GM18505 (cell line): Measurements from ENCODE around the gene ADD1.

Experiments
- ATAC-seq: cut with Tn5 transposase; IDR thresholded peaks from one replicate; pipeline ENCODE4 v1.9.1; 2021; ENCODE audit not compliant: unreplicated experiment
- POLR2A ChIP-seq: IDR thresholded peaks from 4 replicates; pipeline ENCODE4 v1.6.1; 2011; ENCODE audit warnings: borderline replicate concordance; ENCODE audit not compliant: insufficient read depth, insufficient read length; ENCODE audit errors: extremely low read depth

ADD1 gene

DNA sequence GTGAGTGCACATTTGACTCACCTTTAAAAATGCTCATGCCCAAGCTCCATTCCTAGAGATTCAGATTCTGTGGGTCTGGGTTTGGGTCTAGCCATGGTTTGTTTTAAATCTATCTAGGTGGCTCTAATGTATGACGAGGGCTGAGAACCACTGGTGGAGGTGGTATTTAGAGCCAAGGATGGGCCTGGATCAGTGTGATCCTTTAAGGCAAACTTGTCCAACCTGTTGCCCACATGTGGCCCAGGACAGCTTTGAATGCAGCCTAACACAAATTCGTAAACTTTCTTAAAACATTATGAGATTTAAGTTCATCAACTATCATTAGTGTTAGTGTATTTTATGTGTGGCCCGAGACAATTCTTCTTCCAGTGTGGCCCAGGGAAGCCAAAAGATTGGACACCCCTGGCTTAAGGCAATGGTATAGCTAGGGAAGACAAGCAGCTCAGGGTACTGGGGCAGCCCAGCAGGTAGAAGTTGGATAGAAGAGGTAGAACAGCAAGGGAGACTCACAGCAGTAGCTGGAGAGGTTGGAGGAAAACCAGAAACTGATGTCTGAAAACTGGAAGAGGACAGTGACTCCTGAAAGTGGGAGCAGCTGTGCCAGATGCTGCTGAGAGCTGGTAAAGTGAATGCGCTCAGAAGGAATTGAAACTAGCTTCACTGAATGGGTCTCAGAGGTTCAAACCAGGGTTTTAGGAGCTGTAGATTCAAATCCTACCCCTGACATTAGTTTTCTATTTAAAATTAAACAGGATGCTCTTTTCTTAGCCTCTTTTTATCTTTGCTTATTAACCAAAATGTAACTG lies 18.2 kb downstream of the ADD1 start:
- ATAC-seq = no peak
- TF ChIP-seq POLR2A = no peak

DNA sequence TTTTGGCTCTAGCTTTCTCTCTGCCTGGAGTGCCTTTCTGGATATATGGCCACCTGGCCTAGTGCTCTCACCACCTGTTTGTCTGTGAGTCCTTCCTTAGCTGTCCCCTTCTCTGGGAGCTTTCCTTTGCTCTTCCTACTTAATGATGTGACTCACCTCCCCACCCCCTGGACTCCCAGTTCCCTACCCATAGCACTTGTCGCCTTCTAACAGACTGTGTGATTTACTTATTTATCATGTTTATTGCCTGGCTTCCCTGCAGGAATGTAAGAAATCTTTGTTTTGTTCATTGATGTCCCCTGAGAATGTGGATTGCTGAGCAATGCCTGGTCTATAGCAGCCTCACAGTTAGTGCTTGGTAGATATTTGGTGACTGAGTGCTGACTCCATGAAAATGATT lies 18.9 kb downstream of the ADD1 start:
- TF ChIP-seq POLR2A = no peak
- ATAC-seq = no peak

DNA sequence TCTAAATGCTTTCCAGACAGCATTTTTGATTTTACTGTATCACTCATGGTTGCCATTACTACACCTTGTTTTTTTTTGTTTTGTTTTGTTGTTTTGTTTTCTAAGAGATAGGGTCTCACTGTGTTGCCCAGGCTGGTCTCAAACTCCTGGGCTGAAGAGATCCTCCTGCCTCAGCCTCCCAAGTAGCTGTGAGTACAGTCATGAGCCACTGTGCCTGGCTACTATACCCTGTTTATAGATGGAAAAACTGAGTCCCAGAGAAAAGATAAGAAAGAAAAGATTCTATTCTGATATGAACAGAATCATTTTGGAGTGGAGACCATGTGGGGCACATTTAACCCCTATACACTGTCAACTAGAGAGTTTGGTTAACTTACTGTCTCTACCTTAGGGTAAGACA lies 20.0 kb downstream of the ADD1 start:
- ATAC-seq = no peak
- TF ChIP-seq POLR2A = no peak

DNA sequence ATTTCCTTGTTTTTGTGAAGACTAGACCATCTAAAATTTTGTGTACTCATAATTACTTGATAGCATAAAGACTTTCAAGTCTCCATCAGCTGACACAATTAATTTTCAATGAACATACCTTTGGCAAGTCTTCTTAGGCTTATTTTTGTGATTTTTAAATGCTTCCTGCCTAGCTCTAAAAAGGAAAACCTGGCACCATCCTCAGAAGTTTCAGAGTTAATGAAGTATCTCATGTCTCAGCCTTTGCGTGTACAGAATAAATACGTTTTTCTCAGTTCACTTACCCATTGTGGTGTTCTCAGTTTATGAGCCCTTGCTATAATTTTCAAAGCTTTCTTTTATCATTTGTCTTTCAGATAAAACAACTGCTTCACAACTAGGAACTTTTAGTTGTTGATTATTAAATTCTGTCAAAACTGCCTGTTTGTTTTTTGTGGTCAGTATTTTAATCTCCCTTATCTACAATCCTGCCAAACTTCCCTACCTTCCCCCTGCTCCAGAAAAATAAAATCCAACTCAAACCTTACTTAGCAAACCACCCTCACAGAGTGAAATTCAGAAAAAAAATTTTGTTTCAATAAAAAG lies 21.6 kb downstream of the ADD1 start:
- TF ChIP-seq POLR2A = no peak

DNA sequence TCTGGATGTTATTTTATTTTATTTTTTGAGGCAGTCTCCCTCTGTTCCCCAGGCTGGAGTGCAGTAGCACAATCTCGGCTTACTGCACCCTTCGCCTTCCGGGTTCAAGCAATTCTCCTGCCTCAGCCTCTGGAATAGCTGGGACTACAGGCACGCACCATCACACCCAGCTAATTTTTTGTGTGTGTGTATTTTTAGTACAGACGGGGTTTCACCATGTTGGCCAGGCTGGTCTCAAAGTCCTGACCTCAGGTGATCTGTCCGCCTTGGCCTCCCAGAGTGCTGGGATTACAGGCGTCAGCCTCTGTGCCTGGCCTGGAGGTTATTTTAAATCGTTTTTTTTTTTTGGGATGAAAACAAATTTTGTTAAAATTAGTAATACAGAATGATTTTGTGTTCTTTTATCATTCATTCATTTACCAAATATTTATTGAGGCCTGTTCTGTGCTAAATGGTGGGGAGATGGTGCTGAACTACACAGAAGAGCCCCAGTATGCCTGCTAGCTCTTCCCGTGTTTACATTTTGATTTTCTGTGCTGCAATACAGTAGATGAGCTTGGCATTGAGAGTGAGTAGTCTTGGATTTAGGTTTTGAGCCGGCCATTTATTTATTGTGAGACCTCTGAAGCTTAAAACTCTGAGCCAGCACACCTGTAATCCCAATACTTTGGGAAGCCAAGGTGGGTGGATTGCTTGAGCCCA lies 22.7 kb downstream of the ADD1 start:
- no peak for TF ChIP-seq POLR2A
- no peak for ATAC-seq

More for the DNA sequence above, 21.6 kb downstream of the ADD1 start:
- ATAC-seq = no peak

DNA sequence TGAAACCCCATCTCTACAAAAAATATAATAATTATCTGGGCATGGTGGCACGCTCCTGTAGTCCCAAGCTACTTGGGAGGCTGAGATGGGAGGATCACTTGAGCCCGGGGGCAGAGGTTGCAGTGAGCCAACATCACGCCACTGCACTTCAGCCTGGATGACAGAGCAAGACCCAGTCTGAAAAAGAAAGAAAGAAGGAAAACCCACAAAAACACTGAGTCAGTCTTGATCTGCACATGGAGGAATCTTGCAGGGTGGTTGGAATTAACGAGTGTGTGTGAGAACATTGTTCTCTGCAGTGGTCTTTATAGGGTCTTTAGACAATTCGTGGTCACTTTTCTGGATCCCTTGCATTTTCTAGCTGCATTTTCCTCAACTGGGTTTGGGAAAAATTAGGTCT lies 23.2 kb downstream of the ADD1 start:
- ATAC-seq = no peak
- TF ChIP-seq POLR2A = no peak

GRCh38 chr4:2867758-2868491 lies 24.3 kb downstream of the ADD1 start:
- no peak for ATAC-seq
- TF ChIP-seq POLR2A = no peak

- TF ChIP-seq POLR2A = no peak
- ATAC-seq = no peak
These were observed 25.3 kb downstream of the ADD1 start for GRCh38 chr4:2868877-2869487.

DNA sequence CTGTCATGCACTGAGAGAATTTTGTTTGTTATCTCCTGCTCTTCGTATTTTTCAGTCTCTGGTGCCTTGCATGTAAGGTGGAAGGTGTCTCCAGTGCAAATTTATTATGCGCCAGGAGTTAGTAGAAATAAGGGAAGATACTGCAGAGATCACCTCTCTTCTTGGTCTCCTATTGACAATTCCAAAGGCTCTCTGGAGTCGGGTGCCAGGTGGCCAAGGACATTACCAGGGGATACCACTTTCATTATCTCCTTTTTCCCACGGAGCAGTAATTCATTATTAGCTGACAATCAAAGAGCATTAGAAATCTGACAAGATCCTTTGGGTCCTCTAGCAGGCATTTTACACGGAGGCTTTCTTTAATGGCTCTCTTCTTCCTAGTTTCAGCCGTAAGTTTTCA lies 26.0 kb downstream of the ADD1 start:
- no peak for TF ChIP-seq POLR2A
- ATAC-seq = no peak

DNA sequence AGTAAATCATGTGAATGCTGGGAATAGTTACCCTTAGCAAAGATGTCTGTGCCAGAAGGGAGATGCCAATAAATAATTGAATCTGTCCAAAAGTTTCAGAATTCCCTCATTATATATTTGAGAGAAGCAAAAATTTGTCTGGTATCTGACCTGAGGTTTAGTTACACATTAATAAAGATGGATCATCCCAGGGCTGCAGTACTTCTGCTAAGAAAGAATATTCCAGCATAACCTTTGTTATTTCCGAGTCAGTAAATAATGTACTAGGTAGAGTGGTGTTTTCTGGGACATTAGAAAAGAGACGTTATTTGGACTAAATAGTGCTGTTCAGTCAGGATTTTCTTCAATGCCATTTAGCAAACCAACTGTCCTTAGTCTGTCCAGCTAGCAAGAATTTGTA lies 26.4 kb downstream of the ADD1 start:
- no peak for TF ChIP-seq POLR2A
- ATAC-seq = no peak

DNA sequence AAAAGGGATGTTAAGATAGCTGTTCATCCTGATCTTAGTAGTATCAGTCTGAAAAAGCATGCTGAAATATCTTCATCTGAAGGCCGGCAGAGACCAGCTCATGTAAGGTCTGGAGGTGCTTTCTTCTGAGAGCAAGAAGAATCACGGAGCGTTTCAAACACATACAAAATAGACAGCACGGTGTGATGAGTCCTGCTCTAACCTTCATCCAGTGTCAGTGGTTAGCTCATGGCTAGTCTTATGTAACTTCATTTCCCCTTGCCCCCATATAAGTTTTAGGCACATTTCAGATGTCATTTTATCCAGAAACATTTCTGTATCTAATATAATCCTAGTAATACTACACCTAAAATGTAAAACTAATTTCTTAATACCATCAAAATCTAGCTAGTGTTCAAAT lies 27.8 kb downstream of the ADD1 start:
- no peak for ATAC-seq
- no peak for TF ChIP-seq POLR2A

- no peak for TF ChIP-seq POLR2A
- no peak for ATAC-seq
These were observed 28.3 kb downstream of the ADD1 start for GRCh38 chr4:2871911-2872310.

DNA sequence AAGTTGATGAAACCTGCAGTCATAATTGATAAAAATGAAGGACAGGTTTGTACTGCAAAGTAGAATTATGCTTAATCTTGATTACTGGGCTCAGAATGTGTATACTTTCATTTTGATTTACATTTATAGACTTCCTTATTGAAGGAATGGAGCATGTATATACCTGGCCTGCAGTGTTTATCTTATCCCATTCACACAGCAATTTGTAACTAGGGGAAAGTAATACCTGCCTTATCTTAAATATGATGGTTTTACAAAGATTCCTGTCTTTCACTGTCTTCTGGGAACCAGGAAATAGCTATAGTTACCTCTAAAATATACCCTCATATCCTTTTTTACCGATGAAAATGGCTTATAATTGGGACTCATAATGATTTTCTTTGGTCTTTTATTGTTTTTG lies 29.7 kb downstream of the ADD1 start:
- ATAC-seq = no peak
- TF ChIP-seq POLR2A = no peak

GRCh38 chr4:2874861-2875260 lies 31.2 kb downstream of the ADD1 start:
- TF ChIP-seq POLR2A = no peak
- no peak for ATAC-seq

DNA sequence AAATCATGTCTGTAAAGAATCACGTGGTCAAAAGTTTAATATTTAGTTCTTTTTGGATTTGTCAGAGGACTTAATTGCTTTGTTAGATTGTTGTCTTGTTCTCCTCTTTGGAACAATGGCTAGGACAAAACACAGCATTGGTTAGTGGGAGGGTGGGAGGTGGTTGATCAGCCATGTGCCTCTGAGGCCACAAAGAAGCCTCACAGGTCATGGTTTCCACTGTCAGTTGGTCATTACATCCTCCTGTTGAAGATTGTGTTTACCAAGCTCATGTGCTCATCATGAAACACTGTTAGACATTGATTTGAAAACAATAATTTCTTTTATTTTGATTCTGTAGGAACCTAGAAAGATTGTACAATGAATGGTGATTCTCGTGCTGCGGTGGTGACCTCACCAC lies 31.9 kb downstream of the ADD1 start:
- no peak for TF ChIP-seq POLR2A
- no peak for ATAC-seq
